ENCODE data around the gene IRGC. TPM values are rescaled to one million over a fixed set of nuclear protein-coding genes. Genes with fewer than 3 reads are reported as not detected.

The IRGC gene
- total RNA-seq, 2 experiments from 2014 or later = not detected

DNA sequence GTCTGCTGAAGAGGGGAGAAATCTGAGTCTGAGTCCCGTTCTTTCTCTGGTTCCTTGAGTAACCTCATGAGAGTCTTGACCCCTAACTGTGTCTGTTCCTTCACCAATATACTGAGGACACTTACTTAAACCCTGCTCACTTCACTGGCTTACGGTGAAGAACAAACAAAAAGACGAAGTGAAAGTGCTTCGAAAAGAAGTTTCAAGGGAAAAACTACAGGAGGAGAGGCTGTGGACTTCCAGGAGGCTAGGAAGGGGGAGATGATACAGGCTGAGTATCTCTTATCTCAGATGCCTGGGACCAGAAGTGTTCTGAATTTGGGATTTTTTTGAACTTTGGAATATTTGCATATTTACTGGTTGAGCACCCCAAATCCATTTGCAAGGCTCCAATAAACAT lies 32.8 kb downstream of the IRGC start:
- intact Hi-C loops (cut with micrococcal nuclease) = no loop called here
- peaks cover 56% of the 10 kb centered on the region for H3K4me1 Mint-ChIP-seq (ENCODE audit: low read depth)
- no peaks in the 10 kb centered on the region for H3K27me3 Mint-ChIP-seq
- H3K4me3 Mint-ChIP-seq = no peak overlapping the region
- no peak for DNase-seq
- peaks cover 61% of the 10 kb centered on the region for H3K36me3 Mint-ChIP-seq
- peak overlapping the region; percentile 88 for H3K27ac Mint-ChIP-seq
- ChIA-PET CTCF (interaction anchor here (0.9 kb wide), 1 partner anchor 11 kb away, joined by 4 read pairs; no protein-coding TSS in a partner anchor), POLR2A (no interaction called here)
- no peaks in the 10 kb centered on the region for H3K9me3 Mint-ChIP-seq

DNA sequence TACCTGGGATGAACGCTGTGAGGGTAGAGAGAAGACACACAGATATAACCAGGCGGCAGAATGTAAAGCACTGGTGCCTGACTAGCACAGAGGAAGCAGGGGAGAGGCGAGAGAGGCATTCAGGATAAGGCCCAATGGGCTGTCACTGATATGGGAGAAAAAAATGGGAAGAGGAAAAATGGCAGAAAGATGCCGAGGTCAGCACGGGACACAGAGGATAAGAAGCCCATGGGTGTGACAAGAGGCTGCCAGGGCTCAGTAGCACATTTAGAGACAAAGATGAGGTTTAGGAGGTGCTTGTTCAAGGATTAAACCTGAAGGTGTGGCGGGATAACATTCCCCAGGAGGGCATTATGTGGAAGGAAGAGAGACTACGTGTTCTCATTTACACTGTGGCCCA lies 33.3 kb downstream of the IRGC start:
- no peak overlapping the region for H3K4me3 Mint-ChIP-seq
- H3K27ac Mint-ChIP-seq = peak overlapping the region; percentile 88
- no peaks in the 10 kb centered on the region for H3K27me3 Mint-ChIP-seq
- H3K36me3 Mint-ChIP-seq = peaks cover 56% of the 10 kb centered on the region
- ChIA-PET CTCF (interaction anchor here (1.1 kb wide), 2 partner anchors 16 to 29 kb away, joined by 3 to 6 read pairs; no protein-coding TSS in a partner anchor), POLR2A (no interaction called here)
- no peaks in the 10 kb centered on the region for H3K9me3 Mint-ChIP-seq
- intact Hi-C loops (cut with micrococcal nuclease) = no loop called here
- DNase-seq = no peak
- H3K4me1 Mint-ChIP-seq (ENCODE audit: low read depth) = peaks cover 59% of the 10 kb centered on the region

DNA sequence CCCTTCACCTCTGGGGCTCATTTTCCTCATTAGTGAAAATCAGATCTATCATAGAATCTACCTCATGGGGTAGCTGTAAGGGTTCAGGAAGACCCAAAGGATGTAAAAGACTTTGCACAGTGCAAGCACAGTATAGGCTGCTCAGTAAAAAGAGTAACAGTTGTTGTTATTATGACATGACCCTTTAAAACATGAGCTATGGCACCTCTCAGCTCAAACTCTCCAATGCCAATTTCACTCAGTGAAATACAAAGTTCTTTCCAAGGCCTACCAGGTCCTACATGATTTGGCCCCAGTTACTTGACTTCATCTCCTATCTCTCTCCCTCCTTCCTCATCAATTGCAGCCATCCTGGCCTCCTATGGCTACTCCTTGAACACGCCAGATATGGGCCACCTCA lies 34.0 kb downstream of the IRGC start:
- peaks cover 55% of the 10 kb centered on the region for H3K36me3 Mint-ChIP-seq
- no peak overlapping the region for H3K4me3 Mint-ChIP-seq
- DNase-seq = no peak
- ChIA-PET POLR2A (no interaction called here), CTCF (interaction anchor here (1.1 kb wide), 2 partner anchors 15 to 28 kb away, joined by 3 to 6 read pairs; no protein-coding TSS in a partner anchor)
- intact Hi-C loops (cut with micrococcal nuclease) = loop anchor here (5.0 to 10.0 kb wide), 2 partner anchors 223 to 995 kb away; partner anchors contain the start of genes BCL3 and ETHE1
- peaks cover 59% of the 10 kb centered on the region for H3K4me1 Mint-ChIP-seq (ENCODE audit: low read depth)
- H3K27ac Mint-ChIP-seq = peak overlapping the region; percentile 67
- H3K27me3 Mint-ChIP-seq = no peaks in the 10 kb centered on the region
- H3K9me3 Mint-ChIP-seq = no peaks in the 10 kb centered on the region

DNA sequence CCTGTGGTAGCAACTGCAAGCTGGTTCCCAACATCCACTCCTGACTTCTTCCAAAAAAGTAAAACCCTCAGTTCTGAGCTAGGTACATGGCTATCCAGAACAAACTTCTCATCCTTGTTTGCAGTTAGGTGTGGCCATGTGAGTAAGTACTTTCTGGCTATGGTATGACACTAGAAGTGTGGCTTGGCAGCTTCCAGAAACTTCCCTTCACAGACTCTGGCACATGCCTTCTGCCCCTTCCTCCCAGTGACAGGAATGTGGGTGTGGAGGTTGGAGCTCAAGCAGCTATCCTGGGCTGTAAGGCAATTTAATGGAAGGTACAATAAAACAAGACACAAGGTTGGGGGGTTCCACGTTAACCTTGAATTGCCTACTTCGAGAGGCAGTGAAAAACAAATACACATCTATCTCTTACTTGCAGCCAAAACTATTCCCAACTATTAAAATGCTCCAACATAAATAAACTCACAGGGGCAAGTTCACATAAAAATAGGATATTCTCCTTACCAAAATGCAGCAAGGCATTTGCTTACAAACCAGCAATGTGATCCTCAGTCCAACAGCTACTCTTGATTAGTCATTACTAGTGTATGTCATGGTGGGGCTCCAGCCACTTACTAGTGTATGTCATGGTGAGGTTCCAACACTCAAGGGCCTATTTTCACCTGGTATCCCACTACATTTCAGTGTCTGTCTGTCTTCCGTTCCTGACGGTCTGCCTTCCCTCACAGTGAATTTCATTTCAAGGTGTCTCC lies 35.8 kb downstream of the IRGC start:
- Mint-ChIP-seq H3K4me3 (peak overlapping the region; percentile 44), H3K27me3 (no peaks in the 10 kb centered on the region), H3K9me3 (no peaks in the 10 kb centered on the region), H3K36me3 (peaks cover 56% of the 10 kb centered on the region), H3K27ac (peak overlapping the region; percentile 99), H3K4me1 (ENCODE audit: low read depth) (peaks cover 56% of the 10 kb centered on the region)
- DNase-seq = no peak
- ChIA-PET POLR2A (interaction anchor here (2.1 to 7.0 kb wide), 3 partner anchors 14 to 27 kb away, joined by 5 to 182 read pairs (median 82); partner anchors contain the start of gene KCNN4), CTCF (interaction anchor here (0.9 to 7.8 kb wide), 8 partner anchors 11 to 157 kb away, joined by 3 to 108 read pairs (median 7); partner anchors contain the start of gene KCNN4)
- intact Hi-C loops (cut with micrococcal nuclease) = loop anchor here (5.0 to 10.0 kb wide), 2 partner anchors 224 to 993 kb away; partner anchors contain the start of genes BCL3 and ETHE1

DNA sequence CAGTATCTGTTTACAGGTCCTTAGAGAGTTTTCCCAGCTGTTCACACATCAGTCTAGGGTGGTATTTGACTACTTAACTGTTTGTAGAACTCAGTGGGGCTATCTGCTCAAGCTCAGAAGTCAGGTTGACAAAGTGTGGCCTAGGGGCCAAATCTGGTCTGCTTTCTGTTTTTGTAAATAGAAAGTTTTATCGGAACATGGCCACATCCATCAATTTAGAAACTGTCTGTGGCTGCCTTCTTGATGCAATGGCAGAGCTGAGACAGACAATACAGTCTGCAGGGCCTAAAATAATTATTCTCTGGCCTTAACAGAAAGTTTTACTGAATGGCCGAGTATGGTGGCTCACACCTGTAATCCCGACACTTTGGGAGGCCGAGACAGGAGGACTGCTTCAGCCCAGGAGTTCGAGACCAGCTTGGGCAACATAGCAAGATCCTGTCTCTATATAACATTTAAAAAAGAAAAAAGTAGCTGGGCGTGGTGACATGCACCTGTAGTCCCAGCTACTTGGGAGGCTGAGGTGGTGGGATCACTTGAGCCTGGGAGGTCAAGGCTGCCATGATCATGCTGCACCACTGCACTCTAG lies 36.5 kb downstream of the IRGC start:
- DNase-seq = peak; percentile 25
- Mint-ChIP-seq H3K27ac (peak overlapping the region; percentile 99), H3K9me3 (no peaks in the 10 kb centered on the region), H3K27me3 (no peaks in the 10 kb centered on the region), H3K4me3 (peak overlapping the region; percentile 95), H3K4me1 (ENCODE audit: low read depth) (peaks cover 61% of the 10 kb centered on the region), H3K36me3 (peaks cover 55% of the 10 kb centered on the region)
- ChIA-PET CTCF (interaction anchor here (0.6 to 7.8 kb wide), 11 partner anchors 7 to 158 kb away, joined by 3 to 108 read pairs (median 5); partner anchors contain the start of gene KCNN4), POLR2A (interaction anchor here (0.6 to 7.0 kb wide), 4 partner anchors 13 to 32 kb away, joined by 4 to 182 read pairs (median 44); partner anchors contain the start of gene KCNN4)
- intact Hi-C loops (cut with micrococcal nuclease) = loop anchor here (5.0 to 10.0 kb wide), 2 partner anchors 225 to 992 kb away; partner anchors contain the start of genes BCL3 and ETHE1

DNA sequence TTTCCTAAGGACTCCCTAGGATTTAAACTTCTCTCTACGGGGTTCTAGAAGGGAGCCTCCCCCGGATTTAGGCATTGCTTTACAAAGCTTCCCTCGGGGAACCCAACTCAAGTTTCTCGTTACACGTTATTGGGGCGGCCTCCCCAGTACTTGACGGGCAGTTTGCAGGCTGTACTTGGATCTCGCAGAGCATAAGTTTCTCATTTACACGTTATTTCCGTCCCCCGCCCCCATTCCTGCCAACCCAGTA lies 38.3 kb downstream of the IRGC start:
- ChIA-PET CTCF (interaction anchor here (1.0 to 7.8 kb wide), 5 partner anchors 9 to 188 kb away, joined by 3 to 108 read pairs (median 14); partner anchors contain the start of gene KCNN4), POLR2A (interaction anchor here (0.6 to 7.0 kb wide), 8 partner anchors 9 to 465 kb away, joined by 3 to 182 read pairs (median 4); partner anchors contain the start of gene KCNN4)
- Mint-ChIP-seq H3K27ac (peak overlapping the region; percentile 99), H3K4me3 (peak overlapping the region; percentile 95), H3K36me3 (peaks cover 43% of the 10 kb centered on the region), H3K27me3 (no peaks in the 10 kb centered on the region), H3K4me1 (ENCODE audit: low read depth) (peaks cover 58% of the 10 kb centered on the region), H3K9me3 (no peaks in the 10 kb centered on the region)
- intact Hi-C loops (cut with micrococcal nuclease) = loop anchor here (1.0 to 10.0 kb wide), 7 partner anchors 11 to 991 kb away; partner anchors contain the start of genes BCL3 and ETHE1
- no peak for DNase-seq

DNA sequence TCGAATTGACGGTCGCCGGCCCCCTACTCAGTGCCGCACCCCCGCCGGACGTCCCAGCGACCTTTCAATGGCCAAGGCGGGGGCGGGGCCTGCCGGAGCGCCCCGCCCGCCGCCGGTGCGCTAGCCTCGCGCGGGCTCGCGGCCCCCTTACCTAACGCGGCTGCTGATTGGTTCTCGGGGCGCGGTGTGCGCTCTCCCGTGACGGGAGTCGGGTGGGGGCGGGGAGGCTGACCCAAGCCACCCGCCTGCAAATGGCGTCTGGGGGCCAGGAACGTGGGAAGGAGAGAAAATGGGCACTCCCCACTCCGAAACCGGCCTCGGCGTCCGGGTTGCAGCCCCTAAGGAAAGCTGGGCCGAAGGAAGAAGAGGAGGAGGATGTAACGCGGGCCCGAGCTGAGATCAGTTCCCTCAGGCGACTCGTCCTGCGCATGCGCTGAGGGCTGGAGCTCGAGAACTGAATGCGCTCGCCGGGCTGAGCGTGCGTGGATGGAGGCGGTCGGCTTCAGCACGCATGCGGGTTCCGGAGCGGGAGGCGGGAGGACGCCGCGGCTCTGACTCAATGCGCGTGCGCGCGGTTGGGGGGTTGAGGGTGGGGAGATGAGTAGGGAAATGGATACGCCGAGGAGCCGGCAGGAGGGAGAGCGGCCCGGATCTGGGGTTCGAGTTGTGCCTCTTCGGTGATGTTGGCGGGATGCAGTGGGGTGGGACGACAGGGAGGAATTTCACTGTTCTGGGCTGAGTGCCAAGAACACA lies 38.8 kb downstream of the IRGC start, which contains the start of gene SMG9:
SMG9 (minus strand) TSS at position 460 of the 753 bp plus-strand sequence. CDS start 4,221 bp downstream, outside the sequence.
- intact Hi-C loops (cut with micrococcal nuclease) = loop anchor here (1.0 to 10.0 kb wide), 7 partner anchors 11 to 990 kb away; partner anchors contain the start of genes BCL3 and ETHE1

DNA sequence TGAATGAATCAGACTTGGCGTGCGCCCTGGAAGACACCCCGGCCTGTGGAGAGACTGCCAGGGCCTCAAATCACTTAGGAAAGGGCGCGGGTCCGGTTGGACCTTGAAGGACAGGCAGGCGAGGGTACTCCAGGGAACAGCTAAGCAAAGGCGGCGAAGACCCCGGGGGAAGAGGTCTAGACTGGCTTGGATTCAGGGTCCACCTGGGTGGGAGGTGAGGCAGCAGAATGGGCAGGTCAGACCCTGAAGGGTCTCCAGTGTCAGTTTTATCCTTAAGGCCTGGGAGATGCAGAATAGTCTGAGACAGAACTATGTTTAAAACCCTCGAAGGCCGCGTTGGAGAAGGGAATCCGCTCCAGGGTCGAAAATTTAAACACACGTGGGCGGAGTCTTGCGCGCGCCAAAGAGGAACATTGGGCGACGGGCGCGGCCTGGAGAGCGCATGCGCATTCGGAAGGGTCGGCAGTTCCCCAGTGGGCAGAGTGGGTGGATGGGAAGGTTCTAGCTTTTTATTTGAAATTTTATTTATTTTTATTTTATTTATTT lies 39.5 kb downstream of the IRGC start:
- Mint-ChIP-seq H3K9me3 (no peaks in the 10 kb centered on the region), H3K4me1 (ENCODE audit: low read depth) (peaks cover 58% of the 10 kb centered on the region)

More for the DNA sequence above, 38.8 kb downstream of the IRGC start, which contains the start of gene SMG9:
- peaks cover 42% of the 10 kb centered on the region for H3K36me3 Mint-ChIP-seq
- peak; percentile 99 for DNase-seq
- H3K4me3 Mint-ChIP-seq = peak within 1 kb of the TSS; percentile 95
- ChIA-PET CTCF (interaction anchor here (1.0 to 7.8 kb wide), 4 partner anchors 10 to 188 kb away, joined by 3 to 108 read pairs (median 16); no protein-coding TSS in a partner anchor), POLR2A (interaction anchor here (1.2 to 7.0 kb wide), 6 partner anchors 10 to 86 kb away, joined by 3 to 182 read pairs (median 6); partner anchors contain the start of gene KCNN4)
- H3K27me3 Mint-ChIP-seq = no peaks in the 10 kb centered on the region
- no peaks in the 10 kb centered on the region for H3K9me3 Mint-ChIP-seq
- peak within 1 kb of the TSS; percentile 99 for H3K27ac Mint-ChIP-seq
- H3K4me1 Mint-ChIP-seq (ENCODE audit: low read depth) = peaks cover 63% of the 10 kb centered on the region

DNA sequence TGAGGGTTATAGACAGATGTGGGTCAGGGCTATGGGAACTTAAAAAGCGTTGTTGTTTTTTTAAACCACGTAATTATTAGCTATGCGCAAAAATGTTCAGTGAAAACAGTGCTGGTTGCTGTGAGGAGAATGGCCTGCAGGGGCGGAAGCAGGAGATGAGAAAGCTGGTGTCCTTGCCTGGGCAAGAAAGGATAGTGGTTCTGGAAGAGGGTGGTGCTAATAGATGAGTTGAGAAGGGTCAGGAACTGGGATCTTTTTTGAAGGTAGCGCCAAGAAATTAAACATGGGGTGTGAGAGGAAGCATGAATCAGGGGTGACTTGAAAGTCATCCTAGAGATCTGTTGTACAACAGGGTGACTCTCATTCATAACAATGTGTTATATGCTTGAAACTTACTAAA lies 43.6 kb downstream of the IRGC start:
- peaks cover 27% of the 10 kb centered on the region for H3K36me3 Mint-ChIP-seq
- no peak for DNase-seq
- ChIA-PET POLR2A (no interaction called here), CTCF (interaction anchor here (1.3 kb wide), 1 partner anchor 11 kb away, joined by 4 read pairs; no protein-coding TSS in a partner anchor)
- intact Hi-C loops (cut with micrococcal nuclease) = loop anchor here (10.0 kb wide), 1 partner anchor 985 kb away; the partner anchor contains the start of gene BCL3
- H3K9me3 Mint-ChIP-seq = no peaks in the 10 kb centered on the region
- H3K27me3 Mint-ChIP-seq = no peaks in the 10 kb centered on the region
- H3K27ac Mint-ChIP-seq = peak overlapping the region; percentile 14
- H3K4me1 Mint-ChIP-seq (ENCODE audit: low read depth) = peaks cover 57% of the 10 kb centered on the region
- H3K4me3 Mint-ChIP-seq = no peak overlapping the region

More for the DNA sequence above, 39.5 kb downstream of the IRGC start:
- POLR2A ChIA-PET = interaction anchor here (0.7 to 7.0 kb wide), 5 partner anchors 10 to 87 kb away, joined by 3 to 182 read pairs (median 4); partner anchors contain the start of gene KCNN4
- DNase-seq = peak; percentile 89
- H3K27me3 Mint-ChIP-seq = no peaks in the 10 kb centered on the region
- H3K4me3 Mint-ChIP-seq = peak overlapping the region; percentile 95
- peaks cover 37% of the 10 kb centered on the region for H3K36me3 Mint-ChIP-seq
- H3K27ac Mint-ChIP-seq = peak overlapping the region; percentile 99
- CTCF ChIA-PET = interaction anchor here (1.0 to 7.8 kb wide), 4 partner anchors 10 to 189 kb away, joined by 3 to 108 read pairs (median 16); no protein-coding TSS in a partner anchor
- intact Hi-C loops (cut with micrococcal nuclease) = loop anchor here (10.0 kb wide), 1 partner anchor 989 kb away; the partner anchor contains the start of gene BCL3

DNA sequence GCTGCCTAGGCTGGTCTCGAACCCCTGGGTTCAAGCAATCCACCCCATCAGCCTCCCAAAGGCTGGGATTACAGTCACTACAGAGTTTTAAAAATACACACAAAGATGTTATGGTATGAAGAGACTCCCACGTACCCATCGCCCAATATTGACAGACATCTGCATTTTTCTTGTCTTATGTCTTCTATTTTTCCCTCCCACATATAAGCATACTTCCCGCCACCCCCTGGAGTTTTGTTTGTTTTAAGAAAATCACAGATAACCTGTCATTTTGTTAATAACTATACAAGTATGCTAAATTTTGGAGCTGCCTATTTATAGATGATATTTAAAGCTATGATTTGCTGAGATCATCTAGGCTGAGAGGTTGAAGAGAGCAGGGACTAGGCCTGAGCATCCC lies 45.1 kb downstream of the IRGC start:
- H3K4me3 Mint-ChIP-seq = no peak overlapping the region
- H3K36me3 Mint-ChIP-seq = peaks cover 24% of the 10 kb centered on the region
- peaks cover 69% of the 10 kb centered on the region for H3K4me1 Mint-ChIP-seq (ENCODE audit: low read depth)
- intact Hi-C loops (cut with micrococcal nuclease) = no loop called here
- ChIA-PET CTCF (no interaction called here), POLR2A (interaction anchor here (3.3 kb wide), 1 partner anchor 20 kb away, joined by 14 read pairs; the partner anchor contains the start of gene KCNN4)
- no peak overlapping the region for H3K27ac Mint-ChIP-seq
- peaks cover 1% of the 10 kb centered on the region for H3K27me3 Mint-ChIP-seq
- no peaks in the 10 kb centered on the region for H3K9me3 Mint-ChIP-seq
- no peak for DNase-seq
